ENCODE data around the gene PDSS1.

PDSS1 gene

GRCh38 chr10:26700884-26701630, 3.6 kb downstream of the PDSS1 start:
- DNase-seq = no peak

- DNase-seq = no peak
These were observed 5.6 kb downstream of the PDSS1 start for GRCh38 chr10:26703096-26703495.

- DNase-seq = no peak
These were observed 6.5 kb downstream of the PDSS1 start for GRCh38 chr10:26703974-26704373.

- DNase-seq = no peak
These were observed 8.7 kb downstream of the PDSS1 start for GRCh38 chr10:26706206-26706605.

- no peak for DNase-seq
These were observed 9.4 kb downstream of the PDSS1 start for GRCh38 chr10:26706936-26707335.

- no peak for DNase-seq
These were observed 13.8 kb downstream of the PDSS1 start for GRCh38 chr10:26711324-26711723.

GRCh38 chr10:26714415-26715136, 17.1 kb downstream of the PDSS1 start:
- no peak for DNase-seq

- no peak for DNase-seq
These were observed 17.6 kb downstream of the PDSS1 start for GRCh38 chr10:26715137-26715487.

GRCh38 chr10:26717476-26717875, 20.0 kb downstream of the PDSS1 start:
- DNase-seq = no peak

- no peak for DNase-seq
These were observed 24.1 kb downstream of the PDSS1 start for GRCh38 chr10:26721561-26721960.

GRCh38 chr10:26723016-26723415, 25.5 kb downstream of the PDSS1 start:
- DNase-seq = no peak

- DNase-seq = peak; percentile 17
These were observed 28.6 kb downstream of the PDSS1 start for GRCh38 chr10:26725837-26726727.

- no peak for DNase-seq
These were observed 29.5 kb downstream of the PDSS1 start for GRCh38 chr10:26727005-26727404.

- DNase-seq = no peak
These were observed 31.5 kb downstream of the PDSS1 start for GRCh38 chr10:26728957-26729356.

GRCh38 chr10:26729395-26729794, 31.9 kb downstream of the PDSS1 start:
- no peak for DNase-seq

- DNase-seq = no peak
These were observed 33.1 kb downstream of the PDSS1 start for GRCh38 chr10:26730552-26730951.

- DNase-seq = no peak
These were observed 36.5 kb downstream of the PDSS1 start for GRCh38 chr10:26733750-26734568.

- no peak for DNase-seq
These were observed 37.9 kb downstream of the PDSS1 start for GRCh38 chr10:26735435-26735834.

GRCh38 chr10:26737730-26738129, 40.2 kb downstream of the PDSS1 start:
- DNase-seq = no peak

- no peak for DNase-seq
These were observed 40.9 kb downstream of the PDSS1 start for GRCh38 chr10:26738301-26738911.

- DNase-seq = no peak
These were observed 41.6 kb downstream of the PDSS1 start for GRCh38 chr10:26739071-26739631.

- DNase-seq = no peak
These were observed 43.9 kb downstream of the PDSS1 start for GRCh38 chr10:26741368-26741767.

Measured in NCI-H446 treated with DMSO at 0.1 percent for 48 hours (cell line).